ENCODE data around the gene NID1.

GRCh38 chr1:235930543-235930942 lies 134.3 kb downstream of the NID1 start:
- no peak for TF ChIP-seq RORB (CRISPR knock-in tag; IDR thresholded peaks at IDR 0.05)
- TF ChIP-seq MLX (CRISPR knock-in tag; IDR thresholded peaks at IDR 0.05) = no peak
- no peak for TF ChIP-seq CTCF (IDR thresholded peaks at IDR 0.05)
- TF ChIP-seq E2F1 (CRISPR knock-in tag; IDR thresholded peaks at IDR 0.05) = no peak
